Bronchial epithelial cell (primary cell): ENCODE results near the gene FKBP6. TPM values are rescaled to one million over a fixed set of nuclear protein-coding genes. Genes with fewer than 3 reads are reported as not detected.
"Not testable (repeated sequence)": the region's sequence is repeated elsewhere in the genome, so short reads cannot be mapped to it uniquely, and the experiment has no call there.

Source experiments
- DNase-seq: peaks from one replicate; pipeline ENCODE4 v3.0.0-alpha.2; 2010; ENCODE audit warnings: low read depth
- FAIRE-seq: peaks from 2 replicates; lab custom pipeline; 2011; peaks lifted over from hg19 to GRCh38; lab: Jason Lieb, UNC
- H3K27me3 ChIP-seq: 2 replicates; pipeline ENCODE4 v1.5.1; 2011; ENCODE audit warnings: low read length; ENCODE audit not compliant: control insufficient read depth, insufficient read depth
- H3K36me3 ChIP-seq: 2 replicates; pipeline ENCODE4 v1.5.1; 2011; ENCODE audit warnings: low read length; ENCODE audit not compliant: control insufficient read depth, insufficient read depth
- H3K4me3 ChIP-seq: 2 replicates; pipeline ENCODE4 v1.5.1; 2011; ENCODE audit warnings: mild to moderate bottlenecking, low read depth, low read length, control low read depth
- CTCF ChIP-seq: IDR thresholded peaks from 2 replicates; pipeline ENCODE4 v1.5.1; 2011; ENCODE audit warnings: mild to moderate bottlenecking, moderate library complexity, low read length, control low read depth, inconsistent platforms; ENCODE audit not compliant: insufficient read depth, severe bottlenecking
- total RNA-seq: library from RNA; depleted of rRNA; stranded (reverse); fragments of >200 nt; gene quantifications from 2 replicates; pipeline ENCODE4 v1.2.1, GENCODE V29; 2014

FKBP6 gene
- not detected in 2 replicates for total RNA-seq

DNA sequence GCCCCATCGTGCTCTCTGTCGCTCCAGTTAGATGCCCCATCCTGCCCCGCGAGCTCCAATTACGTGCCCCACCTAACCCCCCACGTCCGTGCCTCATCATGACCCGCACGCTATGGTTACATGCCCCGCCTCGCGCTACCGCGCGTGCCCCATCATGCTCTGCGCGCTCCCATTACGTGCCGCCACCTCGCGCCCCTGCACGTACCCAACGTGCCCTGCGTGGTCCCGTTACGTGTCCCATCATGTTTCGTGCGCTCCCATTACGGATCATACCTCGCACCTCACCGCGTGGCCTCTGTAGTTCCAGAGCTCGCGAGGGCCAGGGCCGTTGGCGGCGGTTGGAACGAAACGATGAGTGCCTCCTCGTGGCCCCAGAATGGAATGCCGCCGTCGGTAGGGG lies at the start of gene FKBP6, which contains the start of gene TRIM50:
Gene FKBP6 (plus strand): TSS at position 240 of the 400 bp plus-strand sequence. CDS start 268 bp downstream, outside the sequence.
Gene TRIM50 (minus strand): TSS at position 161 of the 400 bp plus-strand sequence. CDS start 3,295 bp downstream, outside the sequence.
- not testable (repeated sequence) for FAIRE-seq

GRCh38 chr7:73297235-73297634 lies 30.7 kb upstream of the FKBP6 start:
- not testable (repeated sequence) for H3K36me3 ChIP-seq, H3K27me3 ChIP-seq, H3K4me3 ChIP-seq, FAIRE-seq, DNase-seq

More for the DNA sequence above, at the start of gene FKBP6, which contains the start of gene TRIM50:
- H3K27me3 ChIP-seq, DNase-seq, H3K36me3 ChIP-seq, H3K4me3 ChIP-seq: not testable (repeated sequence)

GRCh38 chr7:73297706-73298105 lies 30.3 kb upstream of the FKBP6 start:
- H3K27me3 ChIP-seq, H3K36me3 ChIP-seq, H3K4me3 ChIP-seq, FAIRE-seq, DNase-seq: not testable (repeated sequence)

DNA sequence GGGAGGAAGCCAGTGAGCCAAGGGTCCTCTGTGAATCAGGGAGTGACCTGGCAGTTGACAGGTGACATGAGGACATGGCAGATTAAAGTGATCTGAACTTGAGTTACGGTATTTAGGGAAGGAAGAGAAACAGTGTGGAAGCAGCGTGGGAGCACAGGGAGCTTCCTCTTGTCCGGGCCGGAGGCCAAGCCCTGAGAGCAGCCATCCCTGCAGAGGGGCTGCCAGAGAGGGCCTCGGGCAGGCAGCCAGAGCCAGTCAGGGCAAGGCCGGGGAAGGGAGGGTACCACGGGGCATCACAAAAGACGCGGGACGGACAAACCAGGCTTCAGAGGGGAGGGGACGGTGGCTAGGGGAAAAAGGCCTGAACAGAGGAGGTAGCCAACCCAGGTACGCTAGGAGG lies 28.1 kb upstream of the FKBP6 start:
- not testable (repeated sequence) for DNase-seq, H3K27me3 ChIP-seq, H3K36me3 ChIP-seq, FAIRE-seq, H3K4me3 ChIP-seq

DNA sequence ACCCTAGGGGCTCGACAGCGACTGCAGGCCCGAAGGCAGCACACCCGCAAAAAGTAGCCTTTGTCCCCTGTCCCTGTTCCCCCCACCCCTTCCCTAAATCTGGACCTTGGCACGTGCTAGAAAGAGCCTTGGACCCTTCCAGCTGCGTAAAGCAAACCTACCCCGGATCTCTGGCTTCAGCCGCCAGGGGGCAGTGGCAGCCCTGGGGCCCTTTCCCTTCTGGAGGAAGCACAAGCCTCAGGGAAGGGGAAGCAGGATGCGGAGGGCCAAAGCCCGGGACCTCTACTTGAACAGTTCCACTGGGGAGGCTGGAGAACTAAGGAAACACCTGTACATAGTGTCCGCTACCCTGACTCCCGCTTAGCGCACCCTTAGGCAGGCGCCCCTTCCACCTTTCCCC lies 26.9 kb upstream of the FKBP6 start:
- FAIRE-seq, H3K36me3 ChIP-seq, DNase-seq, H3K4me3 ChIP-seq, H3K27me3 ChIP-seq: not testable (repeated sequence)

GRCh38 chr7:73302846-73303245 lies 25.1 kb upstream of the FKBP6 start:
- not testable (repeated sequence) for H3K4me3 ChIP-seq, DNase-seq, H3K27me3 ChIP-seq, FAIRE-seq, H3K36me3 ChIP-seq

GRCh38 chr7:73303546-73303945 lies 24.4 kb upstream of the FKBP6 start:
- Histone ChIP-seq H3K36me3 (peaks cover 6% of the 10 kb centered on the region), H3K4me3 (no peak overlapping the region), H3K27me3 (no peaks in the 10 kb centered on the region)
- FAIRE-seq (no peak), DNase-seq (no peak)
- no peak for TF ChIP-seq CTCF

- DNase-seq (no peak), FAIRE-seq (no peak)
- Histone ChIP-seq H3K27me3 (no peaks in the 10 kb centered on the region), H3K4me3 (no peak overlapping the region), H3K36me3 (peaks cover 6% of the 10 kb centered on the region)
- TF ChIP-seq CTCF = no peak
Observed at GRCh38 chr7:73304071-73304470, 23.9 kb upstream of the FKBP6 start.

GRCh38 chr7:73304612-73305387 lies 23.2 kb upstream of the FKBP6 start:
- not testable (repeated sequence) for H3K27me3 ChIP-seq, DNase-seq, H3K36me3 ChIP-seq, H3K4me3 ChIP-seq, FAIRE-seq
